ENCODE measurements around the gene SMCO2. TPM values are rescaled to one million over a fixed set of nuclear protein-coding genes. Genes with fewer than 3 reads are reported as not detected.
A peak's percentile ranks its signal among the peaks of the same experiment; 100 is the strongest.

Gene SMCO2
- total RNA-seq, 1 experiment from 2014 or later = 0.20 TPM

DNA sequence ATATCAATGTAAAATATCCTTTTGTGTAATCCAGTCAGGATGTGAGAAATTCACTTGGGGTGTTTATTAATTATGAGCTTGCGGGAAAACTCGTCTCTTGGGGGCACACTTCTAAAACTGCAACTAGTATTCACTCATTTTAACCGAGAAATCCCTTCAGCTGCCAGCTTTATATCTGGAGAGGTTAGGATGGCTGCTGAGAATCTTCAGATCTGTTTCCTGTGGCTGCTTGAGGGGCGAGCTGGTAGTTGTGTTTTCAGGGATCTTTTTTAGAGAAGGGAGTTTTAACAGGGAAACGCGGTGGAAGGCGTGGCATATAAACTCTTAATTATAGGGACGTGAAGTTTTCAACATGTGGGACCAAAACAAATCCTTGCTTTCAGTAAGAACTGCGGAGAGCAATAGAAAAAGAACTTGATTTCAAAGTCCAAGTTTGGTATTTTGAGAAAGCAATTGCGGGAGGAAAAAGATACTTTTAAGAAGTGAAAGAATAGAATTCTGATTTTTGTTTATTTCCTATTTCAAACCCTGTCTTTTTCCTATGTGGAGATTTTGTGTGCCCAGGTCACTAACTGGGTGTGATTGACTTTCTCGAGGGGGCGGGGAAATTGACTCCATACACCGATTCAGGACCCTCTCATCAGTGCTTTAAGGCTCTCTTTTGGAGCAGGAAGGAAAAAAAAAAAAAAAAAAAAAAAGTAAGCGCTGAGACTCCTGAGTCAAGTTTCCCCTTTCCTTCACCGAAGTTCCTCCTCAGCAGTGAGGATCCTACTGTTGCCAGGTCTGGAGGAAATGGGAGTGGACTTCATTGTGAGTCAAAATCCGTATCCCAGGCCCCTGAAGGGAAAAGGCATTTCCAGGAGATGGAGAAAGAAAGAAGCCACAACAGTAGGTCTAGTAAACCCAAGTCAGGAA lies 78.6 kb downstream of the SMCO2 start:
- peak overlapping the region in 1 of 3 experiments; percentile 1; a peak in 1 of 7 replicates for H3K27ac Mint-ChIP-seq
- WGBS (ENCODE audit: extremely low coverage, insufficient read length, low lambda C conversion rate) = no CpG with 5 or more reads among the region's 16 CpGs
- peaks cover 10% of the 10 kb centered on the region; the same call in 1 of the 2 replicates for H3K4me1 ChIP-seq (ENCODE audit: insufficient read depth, low read length)
- no peak overlapping the region for H3K27ac ChIP-seq (ENCODE audit: insufficient read length, low read depth, low read length)
- no peak overlapping the region for H3T11ph ChIP-seq (ENCODE audit: low read length)
- no peaks in the 10 kb centered on the region for H3K9me3 ChIP-seq (ENCODE audit: control insufficient read depth, low read depth, low read length)
- H3K18ac ChIP-seq (ENCODE audit: insufficient read length, low read depth, low read length) = no peak overlapping the region
- H3K9ac ChIP-seq (ENCODE audit: extremely low read depth, insufficient read length, low read length) = no peak overlapping the region
- no peaks in the 10 kb centered on the region for H3K9me3 Mint-ChIP-seq
- H3K4me3 Mint-ChIP-seq = peak overlapping the region; percentile 87 to 91
- H2AK5ac ChIP-seq (ENCODE audit: insufficient read length, low read length) = no peak overlapping the region
- no peaks in the 10 kb centered on the region for H3K27me3 ChIP-seq (ENCODE audit: insufficient read depth, low read length)
- 0 out of 2 replicates have a peak, but pooled peaks cover 2% of the 10 kb centered on the region for H3K79me2 ChIP-seq (ENCODE audit: insufficient read depth, low read length)
- H3K36me3 Mint-ChIP-seq (ENCODE audit: insufficient read depth in 1 of 3, low read depth in 3 of 3) = peaks cover 0 to 1% (median 0%) of the 10 kb centered on the region in 3 experiments; a peak in 1 of 7 replicates
- DNase-seq = peak; percentile 69
- no peak overlapping the region for H2BK12ac ChIP-seq (ENCODE audit: insufficient read length, low read depth, low read length)
- H4K5ac ChIP-seq (ENCODE audit: insufficient read length, low read depth, low read length) = no peak overlapping the region
- peak overlapping the region; percentile 79 for H3K4me2 ChIP-seq (ENCODE audit: insufficient read depth, insufficient read length, low read length)
- H2BK120ac ChIP-seq (ENCODE audit: low read depth, low read length, poor library complexity, severe bottlenecking) = no peak overlapping the region
- H4K20me1 ChIP-seq (ENCODE audit: control insufficient read depth, insufficient read depth, insufficient read length) = no peaks in the 10 kb centered on the region
- peaks cover 18% of the 10 kb centered on the region for H3K23me2 ChIP-seq (ENCODE audit: insufficient read length, low read depth, low read length, poor library complexity, severe bottlenecking)
- no peak overlapping the region for H4K8ac ChIP-seq (replicated peaks; ENCODE audit: insufficient read length, low read depth, low read length)
- no peak overlapping the region for H3K4ac ChIP-seq (ENCODE audit: low read depth, low read length)
- TF ChIP-seq, protein P1, sequence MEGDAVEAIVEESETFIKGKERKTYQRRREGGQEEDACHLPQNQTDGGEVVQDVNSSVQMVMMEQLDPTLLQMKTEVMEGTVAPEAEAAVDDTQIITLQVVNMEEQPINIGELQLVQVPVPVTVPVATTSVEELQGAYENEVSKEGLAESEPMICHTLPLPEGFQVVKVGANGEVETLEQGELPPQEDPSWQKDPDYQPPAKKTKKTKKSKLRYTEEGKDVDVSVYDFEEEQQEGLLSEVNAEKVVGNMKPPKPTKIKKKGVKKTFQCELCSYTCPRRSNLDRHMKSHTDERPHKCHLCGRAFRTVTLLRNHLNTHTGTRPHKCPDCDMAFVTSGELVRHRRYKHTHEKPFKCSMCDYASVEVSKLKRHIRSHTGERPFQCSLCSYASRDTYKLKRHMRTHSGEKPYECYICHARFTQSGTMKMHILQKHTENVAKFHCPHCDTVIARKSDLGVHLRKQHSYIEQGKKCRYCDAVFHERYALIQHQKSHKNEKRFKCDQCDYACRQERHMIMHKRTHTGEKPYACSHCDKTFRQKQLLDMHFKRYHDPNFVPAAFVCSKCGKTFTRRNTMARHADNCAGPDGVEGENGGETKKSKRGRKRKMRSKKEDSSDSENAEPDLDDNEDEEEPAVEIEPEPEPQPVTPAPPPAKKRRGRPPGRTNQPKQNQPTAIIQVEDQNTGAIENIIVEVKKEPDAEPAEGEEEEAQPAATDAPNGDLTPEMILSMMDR (conservative IDR thresholded peaks at IDR 0.05) = no peak
- H3K56ac ChIP-seq (ENCODE audit: insufficient read length, low read depth, low read length) = no peak overlapping the region
- H3K14ac ChIP-seq (ENCODE audit: insufficient read depth, low read length) = no peak overlapping the region
- no peak overlapping the region for H2BK15ac ChIP-seq (ENCODE audit: low read depth, low read length)
- peaks cover 40 to 44% of the 10 kb centered on the region in 2 experiments for H3K4me1 Mint-ChIP-seq
- H3K23ac ChIP-seq (ENCODE audit: insufficient read length, low read depth, low read length) = no peak overlapping the region
- H4K91ac ChIP-seq (ENCODE audit: insufficient read length, low read depth, low read length) = no peak overlapping the region
- no peak overlapping the region for H2BK20ac ChIP-seq (ENCODE audit: low read depth, low read length, poor library complexity, severe bottlenecking)
- H3K79me1 ChIP-seq (ENCODE audit: insufficient read depth, low read depth, low read length, poor library complexity, severe bottlenecking) = no peaks in the 10 kb centered on the region
- H3K27me3 Mint-ChIP-seq (ENCODE audit: low read depth) = peaks cover 21% of the 10 kb centered on the region
- no peak overlapping the region for H2AFZ ChIP-seq (ENCODE audit: low read length)
- no peak overlapping the region for H2BK5ac ChIP-seq (ENCODE audit: insufficient read length, low read length)
